ENCODE data around the gene JOSD1.

JOSD1 gene

DNA sequence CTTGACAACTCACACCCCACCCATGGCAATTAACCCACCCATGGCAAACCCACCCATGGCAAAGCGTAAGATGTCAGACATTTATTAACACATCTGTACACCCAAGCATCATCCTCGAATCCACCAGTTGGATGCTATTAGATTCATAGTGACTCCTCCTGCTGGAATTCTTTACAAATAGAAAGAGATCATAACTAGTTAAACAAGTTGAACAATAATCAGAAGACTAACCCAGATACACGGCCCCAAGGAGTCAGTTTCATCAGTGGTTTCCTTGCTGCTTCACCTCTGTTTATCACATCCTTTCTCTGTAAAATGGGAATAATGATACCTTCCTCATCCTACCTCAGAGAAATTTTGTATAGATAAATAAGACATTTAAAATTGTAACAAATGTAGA, 10.1 kb upstream of the JOSD1 start:
- no peak for DNase-seq

DNA sequence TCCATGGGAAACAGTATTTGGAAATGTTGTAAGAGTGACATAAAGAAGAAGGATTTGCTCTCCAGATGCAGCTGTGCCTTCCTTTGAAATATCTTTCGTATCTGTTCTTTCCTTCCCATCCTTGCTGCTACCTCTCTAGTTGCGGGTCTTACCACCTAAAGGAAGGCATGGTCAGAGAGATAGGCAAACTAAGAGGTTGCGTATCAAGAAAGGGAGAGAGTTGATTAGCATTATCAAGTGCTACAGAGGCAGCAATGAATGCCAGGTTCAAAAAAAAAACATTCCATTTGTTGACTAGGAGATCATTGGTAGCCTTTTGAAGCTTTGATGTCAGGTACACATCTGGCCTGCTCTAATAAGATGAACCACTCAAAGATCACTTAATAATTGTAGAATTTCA, 9.6 kb upstream of the JOSD1 start:
- no peak for DNase-seq

DNA sequence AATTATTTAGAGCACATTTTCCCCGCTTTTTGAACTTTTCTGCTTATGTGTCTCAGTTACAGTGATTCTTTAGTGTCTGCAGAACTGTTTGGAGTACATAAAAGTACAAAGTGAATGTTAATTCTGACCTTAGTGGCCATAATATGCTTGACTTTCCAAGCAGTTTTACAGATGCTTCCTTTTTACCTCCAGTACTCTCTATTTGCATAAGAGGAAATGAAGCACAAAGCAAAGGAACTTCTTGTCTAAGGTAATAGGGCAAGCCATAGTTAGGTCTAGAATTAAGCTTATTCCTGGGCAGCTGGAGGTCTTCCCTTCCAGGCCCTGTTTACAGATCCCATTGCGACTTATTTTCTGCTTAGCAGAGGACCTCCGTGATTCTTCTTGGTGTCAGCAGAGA, 8.6 kb upstream of the JOSD1 start:
- DNase-seq, result no peak

DNA sequence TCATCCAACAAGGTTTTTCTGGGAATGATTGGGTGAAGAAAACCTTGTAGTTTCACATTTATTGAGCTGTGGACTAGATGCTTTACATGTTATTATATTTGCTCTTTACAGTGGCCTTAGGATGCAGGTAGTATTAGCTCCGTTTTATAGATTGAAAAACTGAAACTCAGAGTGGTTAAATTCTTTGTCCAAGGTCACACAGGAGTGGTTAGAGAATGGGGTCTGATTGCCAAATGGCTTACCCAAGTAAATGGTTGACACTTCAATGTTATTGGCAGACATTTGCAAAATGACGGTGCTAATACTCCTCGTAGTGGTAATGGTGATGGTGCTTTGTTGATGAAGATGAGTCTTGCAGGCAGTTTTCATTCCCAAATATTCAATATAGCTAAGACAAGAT, 7.2 kb upstream of the JOSD1 start:
- DNase-seq, result no peak

DNA sequence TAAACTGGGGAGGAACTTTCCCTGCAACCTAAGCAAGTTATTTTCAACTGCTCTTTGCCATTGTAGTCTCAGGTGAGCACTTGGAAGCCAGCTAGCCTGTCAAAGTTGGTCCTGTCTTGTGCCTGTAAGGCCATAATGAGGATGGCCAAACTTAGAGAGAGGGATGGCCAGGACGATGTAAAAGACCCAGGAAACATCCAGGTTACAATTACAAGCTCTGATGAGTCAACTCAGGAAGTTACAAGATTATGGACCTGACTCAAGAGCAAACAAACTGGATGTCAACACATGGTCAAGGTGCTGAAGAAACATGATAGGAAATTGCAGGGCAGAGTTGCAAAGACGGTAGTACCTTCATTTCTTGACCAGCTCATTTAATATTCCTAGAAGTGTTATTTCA, 6.6 kb upstream of the JOSD1 start:
- DNase-seq, result no peak

DNA sequence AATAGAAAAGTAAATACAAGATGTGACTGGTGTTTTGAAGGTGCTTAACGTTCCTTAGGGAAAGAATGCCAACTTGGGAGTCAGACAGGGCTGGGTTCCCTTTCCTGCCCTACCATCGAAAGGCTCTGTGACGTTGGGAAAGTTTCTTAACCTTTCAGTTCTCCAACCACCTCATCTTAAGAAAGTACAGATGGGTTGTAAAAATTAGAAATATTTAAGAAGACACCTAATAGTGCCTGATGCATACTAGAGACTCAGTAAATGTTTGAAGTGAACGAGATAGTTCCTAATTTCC, 6.1 kb upstream of the JOSD1 start:
- no peak for DNase-seq

DNA sequence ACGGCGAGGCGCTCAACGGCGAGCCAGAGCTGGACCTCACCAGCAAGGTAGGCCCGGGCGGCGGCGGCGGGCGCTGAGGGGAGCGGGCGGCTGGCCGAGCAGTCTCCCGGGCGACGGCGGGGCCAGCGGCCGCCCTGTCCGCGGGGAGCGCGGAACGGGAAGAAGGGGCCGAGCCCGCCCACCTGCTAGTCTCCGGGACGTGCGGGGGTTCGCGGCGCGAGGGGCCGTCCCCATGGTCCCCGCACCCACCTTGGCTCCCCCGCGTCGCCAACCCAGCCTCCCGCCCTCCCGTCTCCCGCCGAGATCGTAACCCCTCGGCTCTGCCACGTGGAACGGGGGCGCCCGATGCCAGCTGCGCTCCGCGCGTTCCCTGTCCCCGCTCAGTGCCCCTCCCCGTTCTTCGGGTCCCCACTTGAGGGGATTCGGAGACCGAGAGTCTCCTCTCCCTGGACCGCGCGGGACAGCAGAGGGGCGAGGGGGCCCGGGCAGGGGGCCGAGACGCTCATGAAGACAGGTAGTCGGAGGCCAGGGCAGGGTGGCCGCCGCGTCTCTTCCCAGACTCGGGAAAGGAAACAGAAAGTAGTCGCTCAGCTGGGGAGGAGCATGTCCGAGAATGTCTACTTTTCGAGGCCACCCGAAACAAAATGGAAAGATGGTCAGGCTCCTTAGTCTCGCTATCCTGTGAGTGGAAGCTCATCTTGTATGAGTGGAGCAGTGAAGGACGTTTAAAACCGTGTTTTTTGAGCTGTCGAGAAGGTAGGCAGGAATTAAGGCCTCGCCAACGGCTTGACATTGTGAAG, 5.6 kb upstream of the JOSD1 start:
- peak; percentile 39 for DNase-seq

DNA sequence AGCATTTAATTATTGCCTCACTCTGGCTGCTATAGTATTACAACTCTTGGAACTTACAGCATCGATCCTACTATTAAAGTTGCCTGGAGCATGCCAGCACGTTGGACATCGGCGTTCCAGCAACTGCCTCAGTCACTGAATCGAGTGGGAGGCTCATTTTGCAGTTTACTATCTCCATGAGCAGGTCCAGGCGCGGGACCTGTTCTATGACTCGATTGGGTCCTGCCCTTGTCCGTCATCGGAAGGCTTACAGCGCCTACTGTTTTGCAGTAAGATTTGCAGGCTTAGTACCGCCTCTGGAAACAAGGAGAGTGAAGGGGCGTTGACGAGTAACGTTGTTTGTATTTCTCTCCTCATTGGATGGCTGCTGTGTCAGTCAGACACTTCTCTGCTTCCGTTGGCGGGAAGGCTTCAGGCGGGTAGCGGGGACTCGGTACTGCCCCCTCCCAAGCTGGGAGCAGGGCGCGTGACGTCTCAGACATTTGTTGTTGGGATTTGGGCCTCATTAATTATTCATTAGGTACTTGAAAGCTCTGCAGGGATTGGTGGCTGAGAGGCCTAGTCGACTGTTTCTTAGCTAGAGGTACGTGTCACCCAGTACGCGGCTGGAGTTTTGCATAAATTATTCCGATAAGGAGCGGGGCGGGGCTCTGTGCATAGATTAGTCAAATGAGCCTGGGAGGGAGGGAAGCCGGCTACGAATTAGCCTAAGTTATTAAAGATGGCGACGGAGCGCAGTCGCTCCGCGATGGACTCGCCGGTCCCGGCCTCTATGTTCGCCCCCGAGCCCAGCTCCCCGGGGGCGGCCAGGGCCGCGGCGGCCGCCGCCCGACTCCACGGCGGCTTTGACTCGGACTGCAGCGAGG, 4.7 kb upstream of the JOSD1 start, which contains the start of gene GTPBP1:
Gene GTPBP1 (plus strand): TSS at position 710 of the 866 bp plus-strand sequence. CDS start 12 bp downstream, at position 722.
- peak; percentile 96 for DNase-seq

DNA sequence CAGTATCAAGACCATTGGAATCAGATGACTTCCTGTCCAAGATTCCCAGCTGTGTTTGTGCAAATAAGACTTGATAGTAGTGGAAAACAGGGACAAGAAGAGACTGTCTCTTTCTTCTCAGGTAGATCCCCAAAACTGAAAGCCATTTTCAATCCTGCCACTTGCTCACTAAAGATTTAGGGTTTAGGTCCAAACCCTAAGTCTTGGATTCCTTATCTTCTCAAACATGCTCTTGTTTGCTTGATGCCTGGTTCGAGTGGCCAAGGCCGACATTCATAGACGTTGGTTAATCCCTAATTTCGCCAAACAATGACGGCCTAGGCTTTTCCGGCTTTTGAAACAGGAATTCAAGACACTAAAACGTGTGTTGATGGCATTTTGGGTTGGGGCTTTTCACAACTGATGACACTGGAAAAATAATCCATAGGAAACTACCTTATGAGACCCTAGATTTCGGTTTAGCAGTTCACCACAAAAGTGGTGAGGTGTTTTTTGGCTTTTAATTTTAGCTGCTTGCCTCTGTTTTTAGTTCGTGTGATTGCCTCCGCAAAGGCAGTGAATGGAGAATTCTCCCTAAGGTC, 4.0 kb upstream of the JOSD1 start:
- DNase-seq, result no peak

DNA sequence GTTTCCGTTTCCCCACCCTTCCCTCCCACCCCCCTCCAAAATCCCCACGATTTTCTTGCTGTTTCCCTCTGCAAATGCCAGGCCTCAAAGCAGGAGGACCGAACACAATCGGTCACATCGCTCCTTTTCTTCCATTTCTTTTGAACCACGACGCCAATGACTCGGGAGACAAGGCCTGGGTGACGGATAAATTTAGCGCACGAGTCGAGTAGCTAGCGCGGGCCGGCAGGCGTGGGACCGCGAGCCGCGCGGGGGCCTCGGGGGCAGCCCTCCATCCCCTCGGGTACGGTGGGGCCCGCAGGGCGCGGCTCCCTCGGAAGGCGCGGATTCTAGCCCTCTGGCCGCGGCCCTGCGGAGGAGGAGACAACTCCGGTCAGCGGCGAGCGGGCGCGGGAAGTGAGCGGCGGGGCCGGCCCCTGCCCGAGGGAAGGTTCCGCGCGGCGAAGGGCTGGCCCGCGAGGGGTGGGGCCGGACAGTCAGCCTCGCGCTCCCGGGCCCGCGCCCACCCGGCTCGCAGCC, 414 bp downstream of the JOSD1 start:
- DNase-seq, result no peak

DNA sequence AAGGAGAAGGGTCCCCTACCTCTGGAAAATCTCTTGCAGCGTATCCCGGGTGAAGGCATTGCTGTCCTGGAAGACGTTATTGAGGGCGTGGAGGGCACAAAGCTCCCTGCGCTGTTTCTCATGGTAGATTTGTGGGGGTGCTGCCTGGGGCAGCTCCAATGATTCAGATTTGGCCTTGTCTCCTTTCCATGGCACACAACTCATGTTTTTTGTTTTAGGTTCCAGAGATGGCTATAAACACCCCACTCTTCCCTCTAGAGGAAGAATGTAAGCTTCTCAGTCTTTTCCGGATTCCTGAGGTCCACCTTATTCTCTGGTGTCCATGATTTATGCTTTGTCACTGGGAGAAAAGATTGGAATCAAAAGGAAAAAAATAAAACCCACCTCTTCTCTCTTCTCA, 959 bp downstream of the JOSD1 start:
- no peak for DNase-seq

DNA sequence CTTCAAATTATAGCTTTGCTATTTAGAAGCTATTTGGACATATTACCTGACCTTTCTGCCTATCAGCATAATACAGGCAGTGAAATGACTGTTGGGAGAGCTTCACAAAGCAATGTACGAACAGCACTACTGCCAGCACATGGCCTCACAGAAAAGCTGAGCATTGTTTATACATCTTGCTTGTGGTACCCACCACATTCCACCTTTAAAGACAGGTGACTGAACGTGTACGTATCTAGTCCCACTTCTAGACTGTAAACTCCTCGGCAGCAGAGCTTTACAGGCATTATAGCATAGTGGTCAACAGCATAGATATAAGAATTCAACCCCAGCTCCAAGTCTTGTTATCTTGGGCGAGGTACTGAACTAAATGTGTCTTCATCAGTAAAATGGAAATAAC, 1.6 kb downstream of the JOSD1 start:
- DNase-seq, result no peak

DNA sequence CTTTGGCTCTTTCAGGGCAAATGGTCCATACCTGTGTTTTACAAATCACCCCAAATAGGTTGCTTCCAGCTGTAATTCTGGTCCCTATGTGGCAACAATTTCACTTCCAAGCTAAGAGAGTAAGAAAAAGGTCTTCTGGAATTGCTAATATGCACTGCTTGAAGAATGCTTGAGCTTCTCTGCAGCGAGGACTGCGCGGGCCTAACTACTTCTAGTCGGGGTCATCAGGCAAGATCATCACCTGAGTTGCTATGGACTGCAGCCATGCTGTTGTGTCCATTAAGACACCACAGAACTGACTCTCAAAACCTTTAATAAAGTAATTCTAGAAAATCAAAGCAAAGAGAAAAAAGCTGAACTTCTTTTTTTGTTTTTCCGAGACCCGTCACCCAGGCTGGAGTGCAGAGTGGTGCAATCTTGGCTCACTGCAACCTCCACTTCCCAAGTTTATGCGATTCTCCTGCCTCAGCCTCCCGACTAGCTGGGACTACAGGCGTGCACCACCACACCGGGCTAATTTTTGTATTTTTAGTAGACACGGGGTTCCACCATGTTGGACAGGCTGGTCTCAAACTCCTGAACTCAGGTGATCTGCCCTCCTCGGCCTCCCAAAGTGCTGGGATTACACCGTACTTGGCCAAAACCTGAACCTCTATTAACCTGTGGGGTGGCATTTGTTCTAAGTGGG, 2.2 kb downstream of the JOSD1 start:
- DNase-seq, result no peak

DNA sequence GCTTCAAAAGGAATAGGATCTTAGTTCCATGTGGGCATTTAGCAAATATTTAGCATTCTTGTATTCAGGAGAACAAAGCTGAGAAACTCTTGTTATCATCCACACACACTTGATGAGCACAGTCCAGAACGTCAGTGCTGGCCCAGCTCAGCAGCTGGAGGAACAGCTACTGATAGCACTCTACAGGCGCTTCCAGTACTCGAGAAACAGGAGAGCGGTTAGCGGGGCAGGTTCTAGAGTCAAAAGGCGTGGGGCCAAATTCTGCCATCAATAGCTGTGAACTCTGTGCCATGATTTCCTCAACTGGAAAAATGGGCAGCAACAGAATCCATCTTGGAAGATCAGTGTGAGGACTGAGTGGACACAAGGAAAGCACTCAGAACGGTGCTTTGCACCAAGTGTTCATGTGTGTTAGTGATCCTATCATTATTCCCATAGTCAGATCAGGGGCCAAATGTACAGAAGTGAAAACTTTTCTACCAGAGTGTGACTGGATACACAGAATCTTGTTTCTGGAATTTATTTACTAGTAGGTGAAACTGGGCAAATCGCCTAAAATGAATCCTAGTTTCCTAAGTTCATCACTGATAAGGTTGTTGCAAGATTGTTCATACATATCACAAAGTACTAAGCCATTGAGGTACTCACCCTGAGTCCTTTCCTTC, 3.2 kb downstream of the JOSD1 start:
- DNase-seq, result no peak

DNA sequence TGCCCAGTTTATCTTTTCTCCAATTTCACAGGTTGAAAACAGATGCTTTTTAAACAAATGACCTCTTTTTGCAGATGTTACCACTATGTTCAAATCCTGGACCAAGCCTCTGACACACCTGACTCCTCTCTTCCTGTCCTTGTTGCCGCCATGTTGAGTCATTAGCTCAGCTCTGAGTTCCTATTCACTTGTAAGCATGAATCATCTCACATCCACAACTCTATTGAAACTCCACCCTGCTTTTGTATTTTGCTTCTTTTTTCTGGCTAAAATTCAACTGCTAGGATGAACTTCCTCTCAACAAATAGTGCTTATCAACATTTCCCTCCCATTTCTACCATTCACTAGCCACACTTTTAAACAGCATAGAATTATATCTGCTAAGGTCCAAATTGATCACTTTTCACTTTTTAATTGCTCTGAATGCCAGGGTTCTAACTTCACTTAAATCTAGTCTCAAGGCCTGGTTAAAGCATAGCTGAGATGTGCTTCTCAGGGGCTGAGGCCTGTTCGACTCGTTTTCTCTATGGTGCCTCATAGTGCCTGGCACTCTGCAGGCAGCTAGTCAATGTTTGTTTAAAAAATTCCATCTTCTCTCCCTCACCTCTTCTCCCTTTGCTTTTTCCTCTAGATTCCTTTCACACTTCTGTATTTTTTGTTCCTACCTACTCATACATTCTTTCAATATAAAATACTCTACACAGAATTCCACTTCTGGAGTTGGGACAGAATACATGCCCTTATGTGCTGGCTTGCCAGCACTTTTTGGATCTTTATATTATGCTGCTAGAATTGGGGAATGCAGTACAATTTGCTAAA, 3.9 kb downstream of the JOSD1 start:
- DNase-seq, result peak; percentile 65

DNA sequence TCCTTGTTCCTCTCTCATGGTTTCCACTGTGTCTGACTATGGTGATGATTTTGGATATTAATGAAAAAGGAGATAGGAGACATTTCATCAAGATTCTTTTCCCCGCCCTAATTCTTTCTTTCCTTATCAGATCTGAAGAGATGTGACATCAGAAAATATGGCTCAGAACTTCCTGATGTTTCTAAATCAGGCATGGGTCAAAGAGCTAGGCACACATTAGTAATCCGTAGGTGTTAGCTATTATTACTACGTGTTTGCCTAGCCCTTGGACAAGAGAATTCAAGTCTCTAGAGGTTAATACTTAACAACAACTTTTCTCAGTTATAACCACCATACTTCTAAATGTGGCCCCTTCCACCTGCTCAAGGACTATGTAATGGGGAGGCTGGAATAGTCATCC, 5.8 kb downstream of the JOSD1 start:
- DNase-seq, result no peak

DNA sequence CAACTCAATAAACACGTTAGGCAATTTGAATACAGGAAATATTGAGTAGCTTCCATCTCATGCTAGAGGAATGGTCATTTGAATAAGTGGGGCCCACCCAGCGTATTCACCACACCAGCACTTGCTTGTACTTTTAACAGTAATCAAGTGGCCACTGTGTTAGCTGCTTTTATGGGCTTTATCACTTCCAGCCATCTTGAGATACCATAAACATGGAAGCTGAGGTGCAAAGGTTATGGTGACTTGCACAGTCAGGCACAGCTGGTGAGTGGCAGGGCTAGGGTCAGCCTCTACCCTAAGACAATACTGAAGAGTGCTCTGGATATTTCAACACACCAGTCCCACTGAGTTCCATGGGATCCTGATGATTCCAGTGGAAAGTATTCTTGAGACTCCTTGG, 6.7 kb downstream of the JOSD1 start:
- DNase-seq, result no peak

DNA sequence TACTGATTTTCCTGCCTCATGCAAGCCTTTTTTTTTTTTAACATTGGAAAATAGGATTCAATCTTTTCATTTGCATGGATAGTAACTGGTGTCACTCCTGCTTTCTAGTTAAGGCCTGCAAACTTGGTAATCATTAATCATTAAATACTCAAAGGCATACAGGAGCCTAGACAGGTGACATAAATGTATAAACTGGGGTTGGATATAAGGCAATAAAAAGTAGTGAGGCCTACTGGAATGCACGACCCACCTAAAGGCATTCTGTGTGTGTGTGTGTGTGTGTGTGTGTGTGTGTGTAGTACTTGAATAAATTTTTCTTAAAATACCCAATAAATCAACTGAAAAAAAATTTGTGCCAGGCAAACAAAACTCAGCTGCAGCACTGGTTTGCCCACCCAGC, 11.1 kb downstream of the JOSD1 start:
- DNase-seq, result no peak

DNA sequence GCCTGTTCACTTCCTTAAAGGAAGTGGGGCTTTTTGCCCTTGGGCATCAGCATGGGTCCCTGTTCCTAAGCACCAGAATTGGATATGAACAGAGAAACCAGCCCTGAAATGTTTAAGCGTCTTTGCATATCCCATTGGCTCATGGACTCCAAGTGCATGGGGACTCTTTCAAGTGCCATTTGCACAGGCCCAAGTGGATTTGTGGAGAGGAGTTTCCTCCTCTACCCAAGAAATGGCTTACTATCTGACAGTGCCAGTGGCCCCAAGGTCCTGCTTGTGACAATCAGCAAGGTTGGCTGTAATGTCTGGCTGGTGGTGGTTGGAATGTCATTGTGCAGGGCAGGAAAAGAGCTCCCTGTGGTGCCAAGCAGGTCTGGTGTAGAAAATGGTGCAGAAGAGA, 15.0 kb downstream of the JOSD1 start:
- no peak for DNase-seq

DNA sequence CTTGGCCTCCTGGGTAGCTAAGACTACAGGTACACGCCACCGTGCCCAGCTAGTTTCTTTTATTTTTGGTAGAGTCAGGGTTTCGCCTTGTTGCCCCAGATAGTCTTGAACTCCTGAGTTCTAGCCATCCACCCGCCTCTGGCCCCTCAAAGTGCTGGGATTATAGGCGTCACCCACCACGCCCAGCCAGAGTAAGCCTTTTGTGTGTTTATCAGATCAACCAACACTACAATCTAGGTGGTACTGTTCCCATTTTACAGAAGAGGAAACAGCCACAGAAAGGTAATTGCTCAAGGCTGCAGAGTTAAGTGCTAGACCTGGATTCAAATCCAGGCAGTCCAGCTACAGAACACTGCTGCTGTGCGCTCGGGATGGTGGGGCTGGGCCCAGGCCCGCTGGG, 15.8 kb downstream of the JOSD1 start:
- no peak for DNase-seq

DNA sequence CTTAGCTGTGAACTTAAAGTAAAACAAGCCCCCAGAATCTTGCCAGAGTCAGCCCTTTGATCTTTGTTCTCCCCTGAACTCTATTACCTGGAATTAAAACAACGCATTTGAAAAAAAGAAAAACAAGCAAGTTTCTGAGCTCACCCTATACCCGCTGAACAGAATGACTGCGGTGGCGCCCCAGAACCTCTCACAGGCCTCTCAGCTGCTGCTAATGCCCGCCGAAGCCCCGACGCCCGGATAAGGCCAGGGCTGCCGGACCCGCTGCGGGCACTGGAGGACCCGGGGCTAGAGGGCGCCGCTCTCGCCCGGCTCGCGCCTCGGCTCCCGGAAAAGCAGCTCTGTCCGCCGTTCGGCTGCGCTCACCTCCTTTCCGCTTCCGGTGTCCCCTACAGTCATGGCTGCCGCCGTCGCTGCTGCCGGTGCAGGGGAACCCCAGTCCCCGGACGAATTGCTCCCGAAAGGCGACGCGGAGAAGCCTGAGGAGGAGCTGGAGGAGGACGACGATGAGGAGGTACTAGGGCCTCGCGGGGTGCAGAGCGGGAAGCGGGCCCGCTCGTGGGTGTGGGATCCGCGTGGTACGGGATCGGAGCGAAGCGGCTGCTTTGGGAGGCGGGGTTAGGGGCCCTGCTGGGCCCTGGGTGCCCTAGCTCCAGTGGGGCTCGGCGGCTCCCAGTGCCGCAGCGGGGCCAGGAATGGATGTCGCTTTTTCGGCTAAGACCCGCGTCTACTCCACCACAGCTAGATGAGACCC, 19.0 kb downstream of the JOSD1 start, which contains the start of gene TOMM22:
Gene TOMM22 (plus strand): TSS at position 376 of the 754 bp plus-strand sequence. CDS start 22 bp downstream, at position 398.
- peak; percentile 88 for DNase-seq
